22Rv1 (cell line): ENCODE results near the gene FBXL13.
A peak's percentile ranks its signal among the peaks of the same experiment; 100 is the strongest.

ENCODE experiments used
- H3K27ac ChIP-seq: fragments of 450-650 bp; 2 replicates; pipeline ENCODE4 v1.5.1; 2017
- CTCF ChIP-seq: fragments of 450-650 bp; IDR thresholded peaks from 2 replicates; pipeline ENCODE4 v1.5.1; 2017; ENCODE audit warnings: mild to moderate bottlenecking
- ZFX ChIP-seq: fragments of 450-650 bp; IDR thresholded peaks from 2 replicates; pipeline ENCODE4 v1.6.1; 2017; ENCODE audit warnings: antibody characterized with exemption, borderline replicate concordance

The FBXL13 gene

GRCh38 chr7:102992938-102993717, 81.5 kb downstream of the FBXL13 start:
- TF ChIP-seq CTCF (no peak), ZFX (no peak)

GRCh38 chr7:102992509-102992937, 82.1 kb downstream of the FBXL13 start:
- peak overlapping the region; percentile 26 for H3K27ac ChIP-seq
- TF ChIP-seq CTCF (no peak), ZFX (no peak)

More at GRCh38 chr7:102992938-102993717, 81.5 kb downstream of the FBXL13 start:
- H3K27ac ChIP-seq: peak overlapping the region; percentile 26

GRCh38 chr7:102991540-102992214, 82.9 kb downstream of the FBXL13 start:
- no peak for TF ChIP-seq ZFX
- no peak for TF ChIP-seq CTCF
- no peak overlapping the region for H3K27ac ChIP-seq

GRCh38 chr7:102991077-102991539, 83.5 kb downstream of the FBXL13 start:
- no peak overlapping the region for H3K27ac ChIP-seq
- no peak for TF ChIP-seq ZFX
- no peak for TF ChIP-seq CTCF

- TF ChIP-seq ZFX: no peak
- no peak for TF ChIP-seq CTCF
- H3K27ac ChIP-seq: no peak overlapping the region
Observed at GRCh38 chr7:102990642-102991041, 84.0 kb downstream of the FBXL13 start.

- TF ChIP-seq ZFX: no peak
- TF ChIP-seq CTCF: no peak
- H3K27ac ChIP-seq: peak overlapping the region; percentile 39
Observed at GRCh38 chr7:102988631-102989560, 85.7 kb downstream of the FBXL13 start.
